ENCODE data around the gene GPRC5C.

- TF ChIP-seq CTCF (IDR thresholded peaks at IDR 0.05) (no peak), POLR2AphosphoS5 (IDR thresholded peaks at IDR 0.05) (no peak), POLR2A (IDR thresholded peaks at IDR 0.05) (no peak)
Measured at GRCh38 chr17:74439691-74440567, 8.0 kb downstream of the GPRC5C start.
